Mesenchymal stem cell (in vitro differentiated cells and primary cell): ENCODE measurements around the gene CDKL5.

Source experiments
- DNase-seq: peaks from one replicate; pipeline ENCODE4 v3.0.0-alpha.2; 2013
- H2AFZ ChIP-seq: one replicate; pipeline ENCODE4 v1.6.1; 2013; ENCODE audit warnings: low read depth, mild to moderate bottlenecking, control low read depth, inconsistent platforms, low read length, moderate library complexity
- H2AK5ac ChIP-seq: 2 replicates; pipeline ENCODE4 v1.6.1; 2013; ENCODE audit warnings: low read length, moderate library complexity, mild to moderate bottlenecking, inconsistent platforms; ENCODE audit not compliant: severe bottlenecking
- H2BK120ac ChIP-seq: one replicate; pipeline ENCODE4 v1.6.1; 2013; ENCODE audit warnings: low read depth, mild to moderate bottlenecking, inconsistent platforms, low read length, moderate library complexity
- H2BK12ac ChIP-seq, 2 experiments: one replicate each; pipeline ENCODE4 v1.6.1; 2013; ENCODE audit warnings: inconsistent platforms in 2 of 2, low read length in 2 of 2, mild to moderate bottlenecking in 2 of 2, moderate library complexity in 2 of 2, control low read depth in 1 of 2
- H2BK15ac ChIP-seq: one replicate; pipeline ENCODE4 v1.6.1; 2013; ENCODE audit warnings: mild to moderate bottlenecking, low read depth, inconsistent platforms; ENCODE audit not compliant: poor library complexity, severe bottlenecking
- H2BK5ac ChIP-seq: 2 replicates; pipeline ENCODE4 v1.6.1; 2013; ENCODE audit warnings: low read depth, mild to moderate bottlenecking, low read length, control low read depth, inconsistent platforms; ENCODE audit not compliant: poor library complexity, severe bottlenecking
- H3K14ac ChIP-seq, 2 experiments: one replicate each; pipeline ENCODE4 v1.6.1; 2013; ENCODE audit warnings: inconsistent platforms in 2 of 2, low read length in 2 of 2, control low read depth in 1 of 2, mild to moderate bottlenecking in 1 of 2, moderate library complexity in 1 of 2
- H3K18ac ChIP-seq, 2 experiments: one replicate each; pipeline ENCODE4 v1.6.1; 2013; ENCODE audit warnings: inconsistent platforms in 2 of 2, low read length in 2 of 2, control low read depth in 1 of 2, low read depth in 1 of 2, mild to moderate bottlenecking in 1 of 2
- H3K23ac ChIP-seq, 2 experiments: one replicate each; pipeline ENCODE4 v1.6.1; 2013; ENCODE audit warnings: inconsistent platforms in 2 of 2, low read length in 2 of 2, mild to moderate bottlenecking in 2 of 2, moderate library complexity in 2 of 2, control low read depth in 1 of 2
- H3K27ac ChIP-seq: 2 replicates; pipeline ENCODE4 v1.5.1; 2013; ENCODE audit warnings: mild to moderate bottlenecking, moderate library complexity, low read length, control low read depth, inconsistent platforms; ENCODE audit not compliant: poor library complexity, severe bottlenecking
- H3K27me3 ChIP-seq, 2 experiments: 2 replicates each; pipeline versions ENCODE4 v1.6.1 to v1.7.0; 2013; ENCODE audit warnings: low read length in 2 of 2, mild to moderate bottlenecking in 2 of 2, moderate library complexity in 2 of 2, control low read depth in 1 of 2, inconsistent platforms in 1 of 2; ENCODE audit not compliant: control insufficient read depth in 1 of 2, insufficient read depth in 1 of 2
- H3K36me3 ChIP-seq, 2 experiments: 2 replicates each; pipeline versions ENCODE4 v1.6.1 to v1.7.0; 2013; ENCODE audit warnings: low read length in 2 of 2, control low read depth in 1 of 2, inconsistent platforms in 1 of 2, low read depth in 1 of 2, mild to moderate bottlenecking in 1 of 2; ENCODE audit not compliant: insufficient read depth in 2 of 2, control insufficient read depth in 1 of 2
- H3K4ac ChIP-seq, 2 experiments: one replicate each; pipeline ENCODE4 v1.6.1; 2013; ENCODE audit warnings: inconsistent platforms in 2 of 2, low read length in 2 of 2, mild to moderate bottlenecking in 2 of 2, moderate library complexity in 2 of 2, control low read depth in 1 of 2, low read depth in 1 of 2
- H3K4me1 ChIP-seq: 2 replicates; pipeline ENCODE4 v1.6.1; 2013; ENCODE audit warnings: low read depth, low read length, control low read depth; ENCODE audit not compliant: control insufficient read depth, insufficient read depth
- H3K4me2 ChIP-seq: 2 replicates; pipeline ENCODE4 v1.6.1; 2013; ENCODE audit warnings: low read length, mild to moderate bottlenecking, inconsistent platforms; ENCODE audit not compliant: poor library complexity, severe bottlenecking
- H3K4me3 ChIP-seq, 2 experiments: 2 replicates each; pipeline versions ENCODE4 v1.5.1 to v1.7.0; 2013; ENCODE audit warnings: low read length in 2 of 2, mild to moderate bottlenecking in 2 of 2, control low read depth in 1 of 2, low read depth in 1 of 2; ENCODE audit not compliant: insufficient read depth in 1 of 2
- H3K79me1 ChIP-seq: replicated peaks from 2 replicates; pipeline ENCODE4 v1.6.1; 2013; ENCODE audit warnings: mild to moderate bottlenecking, control low read depth, low read length, inconsistent platforms; ENCODE audit not compliant: poor library complexity, severe bottlenecking
- H3K9ac ChIP-seq: 2 replicates; pipeline ENCODE4 v1.7.0; 2013; ENCODE audit warnings: mild to moderate bottlenecking, low read length, moderate library complexity
- H3K9me3 ChIP-seq: 2 replicates; pipeline ENCODE4 v1.7.0; 2013; ENCODE audit warnings: mild to moderate bottlenecking, low read length; ENCODE audit not compliant: control insufficient read depth
- H4K8ac ChIP-seq: one replicate; pipeline ENCODE4 v1.6.1; 2013; ENCODE audit warnings: inconsistent platforms, mild to moderate bottlenecking, low read length, moderate library complexity
- H4K91ac ChIP-seq: one replicate; pipeline ENCODE4 v1.6.1; 2013; ENCODE audit warnings: mild to moderate bottlenecking, low read length, inconsistent platforms
- WGBS: methylation state at CpG from one replicate; pipeline ENCODE4 v1.1.7; 2013; ENCODE audit warnings: mixed read lengths; 5-methylcytosine and 5-hydroxymethylcytosine counted together

CDKL5 gene

GRCh38 chrX:18591834-18592233 is 166.4 kb downstream of the CDKL5 start:
- no peak overlapping the region for H3K23ac ChIP-seq
- H3K27ac ChIP-seq = no peak overlapping the region
- H3K79me1 ChIP-seq = peaks cover 2% of the 10 kb centered on the region
- no peaks in the 10 kb centered on the region for H3K9me3 ChIP-seq
- DNase-seq = no peak
- H3K36me3 ChIP-seq = no peaks in the 10 kb centered on the region
- H2BK5ac ChIP-seq = no peak overlapping the region
- H4K8ac ChIP-seq = no peak overlapping the region
- no peak overlapping the region for H4K91ac ChIP-seq
- no peak overlapping the region for H3K14ac ChIP-seq
- H3K27me3 ChIP-seq = no peaks in the 10 kb centered on the region
- no peak overlapping the region for H3K9ac ChIP-seq
- no peak overlapping the region for H2AFZ ChIP-seq
- no peak overlapping the region for H2BK12ac ChIP-seq
- H3K4me2 ChIP-seq = no peak overlapping the region
- no peak overlapping the region for H2AK5ac ChIP-seq
- WGBS = no CpG with 5 or more reads among the region's 2 CpGs
- no peak overlapping the region for H3K4me3 ChIP-seq
- no peak overlapping the region for H3K4ac ChIP-seq
- no peak overlapping the region for H2BK120ac ChIP-seq
- H2BK15ac ChIP-seq = no peak overlapping the region
- H3K18ac ChIP-seq = no peak overlapping the region
- peaks cover 1% of the 10 kb centered on the region for H3K4me1 ChIP-seq

- no peak overlapping the region for H2BK15ac ChIP-seq
- H2AK5ac ChIP-seq = no peak overlapping the region
- no peak overlapping the region for H2AFZ ChIP-seq
- peaks cover 2% of the 10 kb centered on the region for H3K79me1 ChIP-seq
- H3K18ac ChIP-seq = no peak overlapping the region
- H2BK120ac ChIP-seq = no peak overlapping the region
- no peak overlapping the region for H4K91ac ChIP-seq
- H2BK12ac ChIP-seq = no peak overlapping the region
- H3K4me2 ChIP-seq = no peak overlapping the region
- peaks cover 1% of the 10 kb centered on the region for H3K4me1 ChIP-seq
- H3K23ac ChIP-seq = no peak overlapping the region
- H3K9me3 ChIP-seq = no peaks in the 10 kb centered on the region
- no peak overlapping the region for H3K4me3 ChIP-seq
- no peak overlapping the region for H3K4ac ChIP-seq
- no peaks in the 10 kb centered on the region for H3K36me3 ChIP-seq
- DNase-seq = no peak
- H4K8ac ChIP-seq = no peak overlapping the region
- no peak overlapping the region for H3K27ac ChIP-seq
- H2BK5ac ChIP-seq = no peak overlapping the region
- no peak overlapping the region for H3K9ac ChIP-seq
- no CpG with 5 or more reads among the region's 2 CpGs for WGBS
- H3K27me3 ChIP-seq = no peaks in the 10 kb centered on the region
- H3K14ac ChIP-seq = no peak overlapping the region
These were observed 168.7 kb downstream of the CDKL5 start for GRCh38 chrX:18594079-18594478.

- H3K18ac ChIP-seq = no peak overlapping the region
- no peak overlapping the region for H4K91ac ChIP-seq
- no peak overlapping the region for H2BK12ac ChIP-seq
- H3K27me3 ChIP-seq = no peaks in the 10 kb centered on the region
- no peak overlapping the region for H3K27ac ChIP-seq
- H2BK5ac ChIP-seq = no peak overlapping the region
- H4K8ac ChIP-seq = no peak overlapping the region
- H2AK5ac ChIP-seq = no peak overlapping the region
- WGBS = 100% methylated on average over 2 of the region's 4 CpGs
- no peak overlapping the region for H3K9ac ChIP-seq
- H3K79me1 ChIP-seq = no peaks in the 10 kb centered on the region
- no peak overlapping the region for H3K4me2 ChIP-seq
- no peak for DNase-seq
- no peak overlapping the region for H2BK15ac ChIP-seq
- H2BK120ac ChIP-seq = no peak overlapping the region
- no peaks in the 10 kb centered on the region for H3K36me3 ChIP-seq
- H3K4me1 ChIP-seq = no peaks in the 10 kb centered on the region
- no peak overlapping the region for H3K4ac ChIP-seq
- H3K23ac ChIP-seq = no peak overlapping the region
- no peak overlapping the region for H2AFZ ChIP-seq
- H3K14ac ChIP-seq = no peak overlapping the region
- no peak overlapping the region for H3K4me3 ChIP-seq
- H3K9me3 ChIP-seq = no peaks in the 10 kb centered on the region
These were observed 170.7 kb downstream of the CDKL5 start for GRCh38 chrX:18596096-18596495.

GRCh38 chrX:18598413-18598812 is 173.0 kb downstream of the CDKL5 start:
- H3K9me3 ChIP-seq = no peaks in the 10 kb centered on the region
- no peaks in the 10 kb centered on the region for H3K4me1 ChIP-seq
- no peak overlapping the region for H2BK15ac ChIP-seq
- no peak overlapping the region for H3K9ac ChIP-seq
- H2BK120ac ChIP-seq = no peak overlapping the region
- DNase-seq = no peak
- H3K79me1 ChIP-seq = no peaks in the 10 kb centered on the region
- H4K8ac ChIP-seq = no peak overlapping the region
- no peak overlapping the region for H3K23ac ChIP-seq
- H3K27me3 ChIP-seq = no peaks in the 10 kb centered on the region
- no peak overlapping the region for H3K14ac ChIP-seq
- no peak overlapping the region for H3K4me2 ChIP-seq
- WGBS = 90% methylated on average over 2 of the region's 2 CpGs
- H3K4me3 ChIP-seq = no peak overlapping the region
- no peak overlapping the region for H2AK5ac ChIP-seq
- no peaks in the 10 kb centered on the region for H3K36me3 ChIP-seq
- no peak overlapping the region for H3K18ac ChIP-seq
- H3K4ac ChIP-seq = no peak overlapping the region
- H4K91ac ChIP-seq = no peak overlapping the region
- H2BK5ac ChIP-seq = no peak overlapping the region
- no peak overlapping the region for H3K27ac ChIP-seq
- H2BK12ac ChIP-seq = no peak overlapping the region
- H2AFZ ChIP-seq = no peak overlapping the region
